H9 (cell line): Measurements from ENCODE around the gene ALG12. TPM values are rescaled to one million over a fixed set of nuclear protein-coding genes. Genes with fewer than 3 reads are reported as not detected.

Experiments
- DNase-seq: peaks from one replicate; pipeline ENCODE4 v3.0.0-alpha.2; 2017
- H2AFZ ChIP-seq: one replicate; pipeline ENCODE4 v1.6.1; 2013; ENCODE audit warnings: mild to moderate bottlenecking, low read length, control low read depth, moderate library complexity
- H2AK5ac ChIP-seq: 2 replicates; pipeline ENCODE4 v1.6.1; 2013; ENCODE audit warnings: low read length, control low read depth, mixed read lengths; ENCODE audit not compliant: insufficient read length
- H2BK120ac ChIP-seq: one replicate; pipeline ENCODE4 v1.6.1; 2013; ENCODE audit warnings: low read depth, mild to moderate bottlenecking, low read length, control low read depth, inconsistent platforms; ENCODE audit not compliant: poor library complexity, severe bottlenecking
- H2BK12ac ChIP-seq: 2 replicates; pipeline ENCODE4 v1.6.1; 2013; ENCODE audit warnings: low read length, control low read depth, mixed read lengths, low read depth; ENCODE audit not compliant: insufficient read length
- H2BK15ac ChIP-seq: 2 replicates; pipeline ENCODE4 v1.6.1; 2013; ENCODE audit warnings: low read depth, low read length, control low read depth
- H2BK20ac ChIP-seq: one replicate; pipeline ENCODE4 v1.6.1; 2013; ENCODE audit warnings: low read depth, mild to moderate bottlenecking, low read length, control low read depth, inconsistent platforms; ENCODE audit not compliant: poor library complexity, severe bottlenecking
- H2BK5ac ChIP-seq: 2 replicates; pipeline ENCODE4 v1.6.1; 2013; ENCODE audit warnings: low read length, control low read depth, mixed read lengths; ENCODE audit not compliant: insufficient read length
- H3K14ac ChIP-seq: 2 replicates; pipeline ENCODE4 v1.6.1; 2013; ENCODE audit warnings: low read length, control low read depth; ENCODE audit not compliant: insufficient read depth
- H3K18ac ChIP-seq: 2 replicates; pipeline ENCODE4 v1.6.1; 2013; ENCODE audit warnings: low read depth, mild to moderate bottlenecking, mixed read lengths, low read length, control low read depth; ENCODE audit not compliant: insufficient read length
- H3K23ac ChIP-seq: 2 replicates; pipeline ENCODE4 v1.6.1; 2013; ENCODE audit warnings: low read length, control low read depth, mixed read lengths, low read depth; ENCODE audit not compliant: insufficient read length
- H3K23me2 ChIP-seq: 2 replicates; pipeline ENCODE4 v1.6.1; 2013; ENCODE audit warnings: low read depth, mild to moderate bottlenecking, mixed read lengths, low read length, control low read depth; ENCODE audit not compliant: insufficient read length, poor library complexity, severe bottlenecking
- H3K27ac ChIP-seq: 2 replicates; pipeline ENCODE4 v1.5.1; 2013; ENCODE audit warnings: low read length, control low read depth, mixed read lengths, low read depth; ENCODE audit not compliant: insufficient read length
- H3K27me3 ChIP-seq: 2 replicates; pipeline ENCODE4 v1.6.1; 2013; ENCODE audit warnings: low read length, control low read depth, inconsistent platforms; ENCODE audit not compliant: insufficient read depth
- H3K4ac ChIP-seq: 2 replicates; pipeline ENCODE4 v1.6.1; 2013; ENCODE audit warnings: low read depth, mild to moderate bottlenecking, control low read depth, inconsistent platforms, low read length, moderate library complexity
- H3K4me1 ChIP-seq: 2 replicates; pipeline ENCODE4 v1.6.1; 2013; ENCODE audit warnings: low read length, control low read depth, inconsistent platforms; ENCODE audit not compliant: insufficient read depth
- H3K4me2 ChIP-seq: 2 replicates; pipeline ENCODE4 v1.6.1; 2013; ENCODE audit warnings: low read length, control low read depth, mixed read lengths; ENCODE audit not compliant: insufficient read length, insufficient read depth
- H3K56ac ChIP-seq: 2 replicates; pipeline ENCODE4 v1.6.1; 2013; ENCODE audit warnings: low read depth, mild to moderate bottlenecking, mixed read lengths, low read length, control low read depth; ENCODE audit not compliant: insufficient read length
- H3K79me1 ChIP-seq: 2 replicates; pipeline ENCODE4 v1.6.1; 2013; ENCODE audit warnings: low read depth, mild to moderate bottlenecking, moderate library complexity, low read length, control low read depth, inconsistent platforms; ENCODE audit not compliant: insufficient read depth, poor library complexity, severe bottlenecking
- H3K79me2 ChIP-seq: 2 replicates; pipeline ENCODE4 v1.6.1; 2013; ENCODE audit warnings: low read length, control low read depth, inconsistent platforms; ENCODE audit not compliant: insufficient read depth
- H3K9ac ChIP-seq: 2 replicates; pipeline ENCODE4 v1.6.1; 2013; ENCODE audit warnings: low read length, control low read depth, mixed read lengths; ENCODE audit not compliant: insufficient read length; ENCODE audit errors: extremely low read depth
- H3K9me3 ChIP-seq: one replicate; pipeline ENCODE4 v1.6.1; 2013; ENCODE audit warnings: low read depth, low read length, inconsistent platforms; ENCODE audit not compliant: control insufficient read depth
- H3T11ph ChIP-seq: one replicate; pipeline ENCODE4 v1.6.1; 2013; ENCODE audit warnings: mild to moderate bottlenecking, low read length, control low read depth, inconsistent platforms
- H4K20me1 ChIP-seq: one replicate; pipeline ENCODE4 v1.6.1; 2013; ENCODE audit not compliant: control insufficient read depth, insufficient read length, insufficient read depth
- H4K5ac ChIP-seq: 2 replicates; pipeline ENCODE4 v1.6.1; 2013; ENCODE audit warnings: low read depth, mild to moderate bottlenecking, mixed read lengths, low read length, control low read depth; ENCODE audit not compliant: insufficient read length
- H4K8ac ChIP-seq: replicated peaks from 2 replicates; pipeline ENCODE4 v1.6.1; 2013; ENCODE audit warnings: low read length, control low read depth, mixed read lengths, low read depth; ENCODE audit not compliant: insufficient read length
- H4K91ac ChIP-seq: 2 replicates; pipeline ENCODE4 v1.6.1; 2013; ENCODE audit warnings: low read depth, mild to moderate bottlenecking, moderate library complexity, mixed read lengths, low read length, control low read depth; ENCODE audit not compliant: insufficient read length
- H3K27ac Mint-ChIP-seq, 3 experiments: 2 replicates in 2 of 3; 3 replicates in 1 of 3; pipeline ENCODE4 v1.8.0; 2020 to 2021; ENCODE audit warnings: mixed read lengths in 3 of 3, mild to moderate bottlenecking in 1 of 3, moderate library complexity in 1 of 3
- H3K27me3 Mint-ChIP-seq: 2 replicates; pipeline ENCODE4 v1.8.0; 2021; ENCODE audit warnings: low read depth, mild to moderate bottlenecking, moderate library complexity, mixed read lengths
- H3K36me3 Mint-ChIP-seq, 3 experiments: 2 replicates in 2 of 3; 3 replicates in 1 of 3; pipeline ENCODE4 v1.8.0; 2020 to 2021; ENCODE audit warnings: low read depth in 3 of 3, mixed read lengths in 3 of 3; ENCODE audit not compliant: insufficient read depth in 1 of 3
- H3K4me1 Mint-ChIP-seq, 2 experiments: 2 replicates each; pipeline ENCODE4 v1.8.0; 2020; ENCODE audit warnings: mixed read lengths in 2 of 2
- H3K4me3 Mint-ChIP-seq, 2 experiments: 2 replicates in 1 of 2; 3 replicates in 1 of 2; pipeline ENCODE4 v1.8.0; 2020 to 2021; ENCODE audit warnings: mild to moderate bottlenecking in 2 of 2, mixed read lengths in 2 of 2, moderate library complexity in 1 of 2
- H3K9me3 Mint-ChIP-seq, 2 experiments: 2 replicates in 1 of 2; 3 replicates in 1 of 2; pipeline ENCODE4 v1.8.0; 2020; ENCODE audit warnings: mild to moderate bottlenecking in 2 of 2, mixed read lengths in 2 of 2, moderate library complexity in 1 of 2
- WGBS: extraction: QIAGEN DNeasy Blood & Tissue Kit; methylation state at CpG from one replicate; pipeline ENCODE4 v1.1.7; 2013; ENCODE audit warnings: missing lambda C conversion rate, low lambda C conversion rate, mixed read lengths; ENCODE audit not compliant: insufficient read length; ENCODE audit errors: extremely low coverage; 5-methylcytosine and 5-hydroxymethylcytosine counted together
- total RNA-seq: library from RNA; stranded (reverse); gene quantifications from 2 replicates; pipeline ENCODE4 v1.2.1, GENCODE V29; 2021
- TF ChIP-seq, protein P1 (sequence below): fragments of 200-600 bp; sonication (generic); conservative IDR thresholded peaks from 3 replicates; pipeline ENCODE4 v1.8.0; 2021; ENCODE audit warnings: antibody characterized with exemption, mild to moderate bottlenecking

Gene ALG12
- total RNA-seq, 1 experiment from 2014 or later = 19.2 TPM

- TF ChIP-seq, protein P1, sequence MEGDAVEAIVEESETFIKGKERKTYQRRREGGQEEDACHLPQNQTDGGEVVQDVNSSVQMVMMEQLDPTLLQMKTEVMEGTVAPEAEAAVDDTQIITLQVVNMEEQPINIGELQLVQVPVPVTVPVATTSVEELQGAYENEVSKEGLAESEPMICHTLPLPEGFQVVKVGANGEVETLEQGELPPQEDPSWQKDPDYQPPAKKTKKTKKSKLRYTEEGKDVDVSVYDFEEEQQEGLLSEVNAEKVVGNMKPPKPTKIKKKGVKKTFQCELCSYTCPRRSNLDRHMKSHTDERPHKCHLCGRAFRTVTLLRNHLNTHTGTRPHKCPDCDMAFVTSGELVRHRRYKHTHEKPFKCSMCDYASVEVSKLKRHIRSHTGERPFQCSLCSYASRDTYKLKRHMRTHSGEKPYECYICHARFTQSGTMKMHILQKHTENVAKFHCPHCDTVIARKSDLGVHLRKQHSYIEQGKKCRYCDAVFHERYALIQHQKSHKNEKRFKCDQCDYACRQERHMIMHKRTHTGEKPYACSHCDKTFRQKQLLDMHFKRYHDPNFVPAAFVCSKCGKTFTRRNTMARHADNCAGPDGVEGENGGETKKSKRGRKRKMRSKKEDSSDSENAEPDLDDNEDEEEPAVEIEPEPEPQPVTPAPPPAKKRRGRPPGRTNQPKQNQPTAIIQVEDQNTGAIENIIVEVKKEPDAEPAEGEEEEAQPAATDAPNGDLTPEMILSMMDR = no peak
- no peaks in the 10 kb centered on the region for H3K9me3 ChIP-seq
- H3K4me1 ChIP-seq = no peaks in the 10 kb centered on the region
- no peak overlapping the region for H3K14ac ChIP-seq
- no peak overlapping the region for H2AK5ac ChIP-seq
- Mint-ChIP-seq H3K4me3 (no peak overlapping the region), H3K9me3 (peaks cover 25 to 32% of the 10 kb centered on the region in 2 experiments), H3K4me1 (no peaks in the 10 kb centered on the region), H3K27ac (no peak overlapping the region), H3K36me3 (peaks cover 74 to 93% (median 90%) of the 10 kb centered on the region in 3 experiments), H3K27me3 (no peaks in the 10 kb centered on the region)
- no peaks in the 10 kb centered on the region; the same call in 1 of the 2 replicates for H3K79me2 ChIP-seq
- H3K18ac ChIP-seq = no peak overlapping the region
- no peak overlapping the region for H2AFZ ChIP-seq
- no CpG with 5 or more reads among the region's 9 CpGs for WGBS
- no peaks in the 10 kb centered on the region for H3K27me3 ChIP-seq
- no peak overlapping the region for H4K8ac ChIP-seq
- H2BK15ac ChIP-seq = no peak overlapping the region
- no peak overlapping the region for H3T11ph ChIP-seq
- no peak overlapping the region for H3K4me2 ChIP-seq
- H3K9ac ChIP-seq = no peak overlapping the region
- no peak overlapping the region for H2BK120ac ChIP-seq
- no peak overlapping the region for H3K56ac ChIP-seq
- no peak overlapping the region for H2BK12ac ChIP-seq
- H2BK5ac ChIP-seq = no peak overlapping the region
- no peak overlapping the region for H2BK20ac ChIP-seq
- H4K91ac ChIP-seq = no peak overlapping the region
- H3K27ac ChIP-seq = no peak overlapping the region
- H3K79me1 ChIP-seq = no peaks in the 10 kb centered on the region
- no peaks in the 10 kb centered on the region for H3K23me2 ChIP-seq
- no peak for DNase-seq
- no peak overlapping the region for H3K4ac ChIP-seq
- no peak overlapping the region for H3K23ac ChIP-seq
- peaks cover 3% of the 10 kb centered on the region for H4K20me1 ChIP-seq
- H4K5ac ChIP-seq = no peak overlapping the region
Measured at GRCh38 chr22:49887702-49888101, 30.5 kb downstream of the ALG12 start.
